NCI-H2227 (cell line): ENCODE data around the gene AKIP1.

Source experiments
- DNase-seq: peaks from one replicate; lab custom pipeline; 2025; ENCODE audit not compliant: unreplicated experiment; lab: John Stamatoyannopoulos, UW

Gene AKIP1

GRCh38 chr11:8956860-8957259 is 45.9 kb downstream of the AKIP1 start:
- no peak for DNase-seq

- peak; percentile 42 for DNase-seq
Observed at GRCh38 chr11:8959546-8960166, 48.7 kb downstream of the AKIP1 start.

- DNase-seq = no peak
Observed at GRCh38 chr11:8961401-8961800, 50.4 kb downstream of the AKIP1 start.

GRCh38 chr11:8962841-8963240 is 51.9 kb downstream of the AKIP1 start:
- DNase-seq = no peak

- peak; percentile 88 for DNase-seq
Observed at GRCh38 chr11:8963569-8964323, 52.8 kb downstream of the AKIP1 start.

GRCh38 chr11:8964324-8965320 is 53.6 kb downstream of the AKIP1 start, which contains the start of gene TMEM9B:
Gene TMEM9B, minus strand, starts transcription at chr11:8964442. Its CDS starts 129 bp downstream, at chr11:8964313.
- peak; percentile 93 for DNase-seq

GRCh38 chr11:8967184-8967583 is 56.2 kb downstream of the AKIP1 start:
- DNase-seq = no peak
